ENCODE results near the gene APOBR.
"Not testable (repeated sequence)": the region's sequence is repeated elsewhere in the genome, so short reads cannot be mapped to it uniquely, and the experiment has no call there.

APOBR gene

DNA sequence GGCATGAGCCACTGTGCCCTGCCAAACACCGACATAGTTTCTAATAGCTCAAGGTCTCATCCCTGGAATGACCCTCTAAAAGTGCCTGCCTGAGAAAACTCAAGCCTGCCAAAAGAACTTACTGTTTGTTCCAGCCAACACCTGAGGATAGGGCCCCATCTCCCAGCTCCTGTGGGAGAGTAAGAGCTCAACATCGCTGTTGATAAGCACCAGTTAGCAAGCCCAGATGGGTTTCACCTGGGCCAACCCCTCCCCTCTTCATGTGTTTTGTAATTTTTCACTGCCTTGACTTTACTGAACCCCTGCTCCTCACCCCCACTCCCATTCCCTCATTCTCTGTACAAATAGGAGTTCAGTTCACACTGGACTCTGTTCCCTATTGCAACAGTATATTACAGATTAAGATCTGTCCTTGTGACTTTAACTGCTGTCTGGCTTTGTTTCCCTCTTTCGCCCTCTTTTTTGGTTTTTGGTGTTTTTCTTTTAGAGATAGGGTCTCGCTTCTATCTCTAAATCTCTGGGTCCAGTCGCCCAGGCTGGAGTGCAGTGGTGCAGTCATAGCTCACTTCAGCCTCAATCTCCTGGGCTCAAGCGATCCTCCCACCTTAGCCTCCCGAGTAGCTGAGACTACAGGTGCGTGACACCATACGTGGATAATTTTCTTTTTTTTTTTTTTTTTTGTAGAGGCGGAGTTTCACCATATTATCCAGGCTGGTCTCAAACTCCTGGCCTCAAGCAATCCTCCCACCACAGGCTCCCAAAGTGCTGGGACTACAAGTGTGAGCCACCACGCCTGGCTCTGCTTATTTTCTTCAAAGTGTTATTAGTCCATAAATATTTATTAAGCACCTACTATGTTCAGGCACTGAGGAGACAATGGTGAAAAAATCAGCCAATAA, 32.0 kb downstream of the APOBR start:
- DNase-seq (ENCODE audit: low read depth in 2 of 2): no peak

DNA sequence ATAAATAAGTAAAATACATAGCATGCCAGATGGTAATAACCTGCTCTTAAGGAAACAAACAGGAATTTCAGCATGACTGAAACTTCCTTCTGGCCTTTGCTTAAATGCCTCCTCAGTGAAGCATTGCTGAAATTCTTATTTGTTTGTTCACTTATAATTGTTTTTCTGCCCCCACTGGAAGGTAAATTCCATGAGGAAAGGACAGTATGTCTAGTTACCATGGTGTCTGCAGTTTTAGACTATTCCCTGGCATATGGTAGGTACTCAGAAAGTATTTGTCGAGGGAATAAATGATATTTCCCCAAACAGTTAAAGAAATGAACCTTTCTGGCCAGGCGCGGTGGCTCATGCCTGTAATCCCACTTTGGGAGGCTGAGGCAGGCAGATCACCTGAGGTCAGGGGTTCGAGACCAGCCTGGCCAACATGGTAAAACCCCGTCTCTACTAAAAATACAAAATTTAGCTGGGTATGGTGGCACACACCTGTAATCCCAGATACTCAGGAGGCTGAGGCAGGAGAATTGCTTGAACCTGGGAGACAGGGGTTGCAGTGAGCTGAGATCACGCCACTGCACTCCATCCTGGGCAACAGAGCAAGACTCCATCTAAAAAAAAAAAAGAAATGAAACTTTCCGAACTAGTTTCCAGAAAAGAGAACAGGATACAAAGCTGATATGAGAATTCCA, 32.8 kb downstream of the APOBR start:
- DNase-seq (ENCODE audit: low read depth in 2 of 2): not testable (repeated sequence)

DNA sequence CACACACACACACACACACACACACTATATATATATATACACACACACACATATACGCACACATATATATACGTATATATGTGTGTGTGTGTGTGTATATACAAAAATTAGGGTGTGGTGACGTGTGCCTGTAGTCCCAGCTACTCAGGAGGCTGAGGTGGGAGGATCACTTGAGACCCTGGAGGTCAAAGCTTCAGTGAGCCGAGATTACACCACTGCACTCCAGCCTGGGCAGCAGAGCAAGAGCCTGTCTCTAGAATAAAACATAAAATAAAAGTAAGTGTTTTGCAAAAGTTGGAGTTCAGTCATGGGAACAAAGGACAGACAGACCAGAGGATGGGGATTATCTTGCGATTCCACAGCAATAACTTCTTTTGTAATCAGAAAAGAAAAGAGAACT, 33.5 kb downstream of the APOBR start:
- DNase-seq (ENCODE audit: low read depth in 2 of 2): no peak

DNA sequence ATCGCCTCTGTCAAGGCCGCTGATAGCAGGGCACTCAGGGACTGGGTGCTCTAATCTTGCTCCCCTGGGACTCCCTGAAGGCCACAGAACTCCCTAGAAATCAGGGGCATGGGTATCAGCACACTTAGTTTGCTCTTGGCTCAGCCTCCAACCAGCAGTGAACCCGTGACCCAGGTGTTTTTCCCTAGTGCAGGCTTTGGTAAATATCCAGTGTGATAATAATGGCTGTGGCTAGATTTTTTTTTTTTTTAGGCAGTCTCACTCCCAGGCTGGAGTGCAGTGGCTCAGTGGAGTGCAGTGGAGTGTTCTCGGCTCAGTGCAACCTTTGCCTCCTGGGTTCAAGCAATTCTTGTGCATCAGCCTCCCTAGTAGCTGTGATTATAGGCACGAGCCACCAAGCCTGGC, 34.0 kb downstream of the APOBR start:
- no peak for DNase-seq (ENCODE audit: low read depth in 2 of 2)

DNA sequence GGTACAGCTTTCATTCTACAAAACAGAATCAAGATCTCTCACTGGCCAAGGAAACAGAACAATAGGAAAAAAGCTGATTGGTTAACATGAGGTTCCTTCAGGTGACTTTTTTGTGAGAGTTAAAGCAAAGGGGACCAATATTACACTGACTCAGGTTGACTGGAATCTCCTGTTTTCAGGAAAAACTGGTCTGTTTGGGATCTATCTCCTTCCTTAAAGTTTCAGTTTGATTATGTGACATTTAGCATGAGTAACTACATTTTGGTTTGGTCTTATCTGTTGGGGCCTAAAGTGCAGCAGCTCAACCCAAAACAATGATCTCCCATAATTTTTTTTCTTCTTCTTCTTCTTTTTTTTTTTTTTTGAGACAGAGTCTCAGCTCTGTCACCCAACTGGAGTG, 34.7 kb downstream of the APOBR start:
- DNase-seq (ENCODE audit: low read depth in 2 of 2): no peak

DNA sequence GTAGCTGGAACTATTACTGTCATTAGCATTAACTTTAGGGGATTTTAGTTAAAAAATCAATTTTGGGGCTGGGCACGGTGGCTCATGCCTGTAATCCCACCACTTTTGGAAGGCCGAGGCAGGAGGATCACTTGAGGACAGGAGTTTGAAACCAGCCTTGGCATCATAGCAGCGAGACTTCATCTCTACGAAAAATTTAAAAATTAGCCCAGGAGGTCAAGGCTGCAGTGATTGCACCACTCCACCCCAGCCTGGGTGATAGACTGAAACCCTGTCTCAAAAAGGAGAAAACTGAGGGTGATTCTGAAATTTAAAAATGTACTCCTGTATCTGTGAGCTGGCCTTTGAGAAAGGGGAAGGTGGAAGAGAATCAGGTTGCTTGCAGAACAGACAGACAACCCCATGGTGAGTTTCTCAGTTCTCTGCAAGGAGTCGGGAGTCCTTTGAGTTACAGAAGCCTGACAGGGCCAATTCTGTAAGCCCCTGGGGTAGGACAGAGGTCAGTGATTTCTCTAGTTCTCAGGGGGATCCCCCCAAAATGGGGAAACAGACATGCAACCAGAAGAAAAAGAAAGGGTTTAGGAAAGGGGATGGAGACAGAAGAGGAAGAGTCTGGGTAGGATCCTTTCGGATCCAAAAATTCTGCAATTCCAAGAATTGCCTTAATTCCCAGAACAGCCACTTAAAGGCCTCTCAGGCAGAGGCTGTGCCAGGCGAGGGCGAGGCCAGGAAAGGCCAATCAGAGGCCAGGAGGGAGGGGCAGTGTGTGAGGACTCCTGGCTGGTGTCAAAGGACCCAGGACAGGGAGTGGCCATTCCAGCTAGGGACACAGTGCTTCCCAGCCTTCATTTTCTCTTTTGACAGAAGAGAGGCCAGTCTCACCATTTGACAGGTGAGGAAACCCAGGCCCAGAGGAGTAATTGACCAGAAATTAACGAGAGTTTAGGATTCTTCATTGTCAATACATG, 37.6 kb downstream of the APOBR start:
- DNase-seq (ENCODE audit: low read depth in 2 of 2): no peak

DNA sequence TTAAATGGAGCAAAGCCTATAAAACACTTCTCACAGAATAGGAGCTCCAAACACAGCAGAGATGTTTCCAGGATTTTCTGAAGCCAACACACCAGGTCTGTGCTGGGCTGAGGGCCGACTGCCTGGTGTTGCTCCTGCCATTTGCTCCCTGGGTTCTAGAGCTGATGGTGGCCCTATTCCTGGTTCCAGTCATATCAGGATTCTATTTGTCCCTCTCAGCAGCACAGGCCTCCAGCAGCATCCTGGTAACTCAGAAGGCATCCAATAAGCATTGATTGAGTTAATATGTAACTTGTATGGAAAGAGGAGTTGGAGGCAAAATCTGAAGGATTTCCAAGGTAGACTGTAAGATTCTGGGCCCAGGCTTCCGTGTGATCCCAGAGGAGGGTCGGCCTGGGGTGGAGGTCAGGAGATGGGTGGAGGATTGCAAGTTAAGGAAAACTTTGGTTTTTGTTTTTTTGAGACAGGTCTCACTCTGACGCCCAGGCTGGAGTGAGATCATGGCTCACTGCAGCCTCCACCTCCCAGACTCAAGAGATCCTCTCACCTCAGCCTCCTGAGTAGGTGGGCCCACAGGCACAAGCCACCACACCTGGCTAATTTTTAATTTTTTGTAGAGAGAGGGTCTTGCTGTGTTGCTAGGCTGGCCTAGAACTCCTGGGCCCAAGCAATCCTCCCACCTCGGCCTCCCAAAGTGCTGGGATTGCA, 38.7 kb downstream of the APOBR start:
- no peak for DNase-seq (ENCODE audit: low read depth in 2 of 2)

DNA sequence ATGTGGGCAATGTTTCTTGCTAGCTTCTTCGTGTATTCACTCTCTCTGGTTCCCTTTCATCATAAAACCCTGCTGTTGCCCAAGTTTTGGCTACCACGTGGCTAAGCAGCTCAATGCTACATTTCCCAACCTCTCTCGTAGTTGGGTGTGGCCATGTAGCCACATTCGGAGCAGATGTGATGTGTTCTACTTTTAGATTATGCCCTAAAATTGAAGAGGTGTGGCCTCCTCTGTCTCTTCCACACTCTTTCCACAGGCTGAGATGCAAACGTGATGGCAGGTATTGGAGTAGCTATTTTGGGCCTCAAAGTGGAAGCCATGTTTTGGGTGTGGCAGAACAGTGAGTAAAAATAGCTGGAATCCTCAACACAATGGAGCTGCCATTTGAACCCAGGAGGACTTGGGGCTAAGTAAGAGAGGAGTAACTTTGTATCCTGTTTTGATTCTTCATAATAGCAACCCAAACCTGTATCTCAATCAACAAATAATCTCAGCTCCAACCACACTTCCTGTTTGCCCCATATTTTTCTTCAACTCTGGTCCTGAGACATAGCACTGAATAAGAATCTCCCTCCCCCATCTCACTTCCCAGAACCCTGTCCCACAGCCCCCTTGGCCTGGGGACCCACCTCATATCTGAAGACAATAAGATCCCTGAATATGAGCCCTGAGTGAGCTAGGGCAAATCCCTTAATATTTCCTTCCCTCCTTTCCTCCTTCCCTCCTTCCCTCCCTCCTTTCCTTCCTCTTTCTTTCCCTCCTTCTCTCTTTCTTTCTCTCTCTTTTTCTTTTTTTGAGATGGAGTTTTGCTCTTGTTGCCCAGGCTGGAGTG, 40.3 kb downstream of the APOBR start:
- DNase-seq (ENCODE audit: low read depth in 2 of 2): no peak

DNA sequence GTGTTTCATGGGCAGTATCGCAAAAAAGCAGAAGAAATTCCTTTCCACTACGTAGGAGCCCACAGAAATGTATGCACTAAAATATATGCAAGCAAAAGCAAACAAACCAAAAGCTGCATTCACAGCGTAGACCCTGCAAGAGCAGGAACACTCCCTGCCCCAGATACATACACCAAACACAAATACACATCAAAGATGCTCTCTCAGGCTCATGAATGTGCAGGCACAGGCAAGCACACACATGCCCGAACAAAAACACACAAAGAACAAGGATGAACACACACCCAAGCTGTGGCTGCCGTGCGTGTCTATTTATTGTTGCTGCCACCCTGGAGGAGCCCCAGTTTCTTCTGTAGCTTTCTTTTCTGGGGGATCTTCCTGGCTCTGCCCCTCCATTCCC, 42.6 kb downstream of the APOBR start:
- DNase-seq (ENCODE audit: low read depth in 2 of 2): no peak

DNA sequence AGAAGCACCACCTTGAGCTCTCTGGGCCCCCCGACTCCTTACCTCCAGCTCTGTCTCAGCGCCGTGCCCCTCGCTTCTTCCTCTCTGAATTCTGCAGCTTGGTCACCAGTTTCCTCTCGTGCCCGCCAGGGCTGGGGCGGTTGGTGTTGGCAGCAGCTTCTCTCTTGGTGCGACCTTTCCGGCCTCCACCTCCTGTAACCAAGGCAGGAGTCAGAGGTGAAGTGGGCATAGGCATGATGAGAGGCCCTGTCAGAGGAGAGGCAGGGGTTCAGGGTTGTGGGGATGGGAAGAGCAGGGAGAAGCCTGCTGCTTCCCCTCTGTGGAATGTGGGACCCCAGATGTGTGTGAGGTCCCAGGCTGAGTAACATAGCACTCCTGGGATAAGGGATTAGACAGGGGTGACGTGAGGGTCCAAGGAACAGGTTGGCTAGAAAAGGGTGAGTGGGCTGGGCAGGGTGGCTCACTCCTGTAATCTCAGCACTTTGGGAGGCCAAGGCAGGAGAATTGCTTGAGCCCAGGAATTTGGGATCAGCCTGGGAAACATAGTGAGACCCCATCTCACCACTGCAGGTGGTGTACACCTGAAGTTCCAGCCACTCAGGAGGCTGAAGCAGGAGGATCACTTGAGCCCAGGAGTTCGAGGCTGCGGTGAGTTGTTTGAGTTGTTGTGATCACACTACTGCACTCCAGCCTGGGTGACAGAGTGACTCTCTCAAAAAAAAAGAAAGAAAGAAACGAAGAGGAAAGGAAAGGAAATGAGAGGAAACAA, 43.7 kb downstream of the APOBR start:
- no peak for DNase-seq (ENCODE audit: low read depth in 2 of 2)

DNA sequence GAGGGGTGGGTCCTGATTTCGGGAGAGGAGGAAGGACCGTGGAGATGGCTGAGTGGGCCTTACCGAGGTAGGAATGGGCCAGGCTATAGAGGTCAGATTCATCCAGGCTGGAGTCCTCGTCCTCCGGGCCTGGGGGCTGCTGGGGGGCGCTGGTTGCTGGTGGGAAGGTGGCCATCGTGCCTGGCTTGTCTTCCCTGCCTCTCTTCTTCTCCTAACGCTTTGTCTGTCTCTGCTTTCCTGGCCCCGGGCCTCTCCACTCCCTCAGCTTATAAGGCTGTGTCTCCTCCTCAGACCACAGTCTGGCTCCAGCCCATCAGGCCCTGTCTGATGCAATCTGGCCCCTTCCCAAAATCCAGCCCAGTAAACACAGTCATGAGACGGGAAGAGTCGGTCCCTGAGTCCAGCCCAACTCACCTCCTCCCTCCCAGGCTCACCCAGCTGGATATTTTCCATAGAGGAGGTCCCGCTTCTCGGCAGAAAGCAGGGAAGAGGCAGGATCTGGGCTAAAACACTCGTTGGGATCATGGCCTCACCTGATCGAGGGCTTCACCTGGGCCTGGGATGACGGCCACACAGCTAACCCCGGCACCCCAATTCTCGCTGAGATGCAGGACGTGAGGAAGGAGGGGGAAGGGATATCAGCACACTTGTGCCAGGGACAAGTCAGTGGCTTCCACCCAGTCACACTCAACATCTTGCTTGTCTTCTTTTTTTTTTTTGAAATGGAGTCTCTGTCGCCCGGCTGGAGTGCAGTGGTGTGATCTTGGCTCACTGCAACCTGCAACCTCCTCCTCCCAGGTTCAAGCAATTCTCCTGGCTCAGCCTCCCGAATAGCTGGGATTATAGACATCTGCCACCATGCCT, 44.5 kb downstream of the APOBR start, which contains the start of gene NUPR1:
Gene NUPR1, minus strand, starts transcription at position 242 of the 864 bp plus-strand sequence. Its CDS starts 67 bp downstream, at position 175.
- DNase-seq (ENCODE audit: low read depth in 2 of 2): no peak

DNA sequence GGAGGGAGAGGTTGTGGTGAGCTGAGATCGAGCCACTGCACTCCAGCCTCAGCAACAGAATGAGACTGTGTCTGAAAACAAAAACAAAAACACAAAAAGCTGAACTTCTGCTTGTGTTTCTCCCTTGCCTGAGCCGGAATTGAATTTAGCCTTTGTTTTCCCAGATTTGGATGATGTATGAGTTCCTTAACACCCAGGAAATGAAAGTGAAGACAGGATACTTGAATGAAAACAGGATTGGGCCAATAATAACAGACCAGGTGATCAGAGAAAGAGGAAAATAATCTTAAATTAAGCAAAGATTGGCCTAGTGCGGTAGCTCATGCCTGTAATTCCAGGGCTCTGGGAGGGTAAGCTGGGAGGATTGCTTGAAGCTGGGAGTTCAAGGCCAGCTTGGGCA, 45.9 kb downstream of the APOBR start:
- DNase-seq (ENCODE audit: low read depth in 2 of 2): no peak

DNA sequence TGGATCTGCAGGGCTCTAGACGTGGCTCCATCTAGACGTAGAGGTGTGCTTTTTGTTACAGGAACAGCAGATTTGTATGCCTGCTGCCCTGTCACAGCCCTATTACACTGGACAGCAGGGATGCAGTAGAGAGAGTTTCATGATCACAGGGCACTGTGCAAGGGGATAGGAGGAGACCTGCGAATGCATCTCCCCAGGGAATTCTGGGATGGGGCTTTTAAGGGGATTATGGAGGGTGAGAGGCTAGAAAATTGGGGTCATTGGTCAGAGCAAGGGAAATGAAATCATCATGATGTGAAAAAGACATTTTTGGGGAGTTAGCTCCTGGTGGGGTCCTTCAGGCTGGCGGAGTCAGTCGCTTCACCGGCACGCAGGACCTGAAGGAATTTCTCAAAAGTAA, 48.2 kb downstream of the APOBR start:
- DNase-seq (ENCODE audit: low read depth in 2 of 2): no peak

DNA sequence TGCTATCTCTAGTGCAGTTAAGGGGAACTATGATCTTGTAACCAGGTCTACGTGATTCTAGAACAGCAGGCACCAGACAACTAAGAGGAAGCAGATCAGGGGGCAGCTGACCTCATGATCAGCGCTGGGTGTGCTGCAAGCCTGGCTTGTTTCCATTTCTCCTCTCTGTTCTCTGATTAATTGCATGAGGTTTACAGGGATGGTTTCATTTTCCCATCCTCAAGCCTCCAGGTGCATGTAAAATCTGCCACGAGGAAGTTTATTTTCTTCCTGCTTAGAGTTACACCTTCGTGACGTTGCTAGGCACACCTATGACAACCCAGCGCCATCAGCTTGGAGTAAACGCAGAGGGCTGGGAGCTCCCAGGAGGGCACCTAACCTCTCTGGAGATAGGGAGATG, 48.6 kb downstream of the APOBR start:
- DNase-seq (ENCODE audit: low read depth in 2 of 2): no peak

DNA sequence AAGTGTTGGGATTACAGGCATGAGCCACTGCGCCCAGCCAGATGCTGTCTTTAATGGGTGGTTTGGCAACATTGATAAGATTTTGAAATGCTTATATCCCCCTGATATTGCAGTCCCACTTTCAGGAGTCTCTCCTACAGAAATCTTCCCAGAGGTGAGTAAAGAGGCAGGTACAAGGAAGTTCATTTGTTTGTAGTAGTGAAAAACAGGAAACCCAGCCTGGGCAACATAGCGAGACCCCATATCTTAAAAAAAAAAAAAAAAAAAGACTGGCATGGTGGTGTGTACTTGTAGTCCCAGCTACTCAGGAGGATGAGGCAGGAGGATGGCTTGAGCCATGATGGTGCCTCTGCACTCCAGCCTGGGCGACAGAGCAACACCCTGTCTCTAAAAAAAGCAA, 50.6 kb downstream of the APOBR start:
- DNase-seq (ENCODE audit: low read depth in 2 of 2): no peak

DNA sequence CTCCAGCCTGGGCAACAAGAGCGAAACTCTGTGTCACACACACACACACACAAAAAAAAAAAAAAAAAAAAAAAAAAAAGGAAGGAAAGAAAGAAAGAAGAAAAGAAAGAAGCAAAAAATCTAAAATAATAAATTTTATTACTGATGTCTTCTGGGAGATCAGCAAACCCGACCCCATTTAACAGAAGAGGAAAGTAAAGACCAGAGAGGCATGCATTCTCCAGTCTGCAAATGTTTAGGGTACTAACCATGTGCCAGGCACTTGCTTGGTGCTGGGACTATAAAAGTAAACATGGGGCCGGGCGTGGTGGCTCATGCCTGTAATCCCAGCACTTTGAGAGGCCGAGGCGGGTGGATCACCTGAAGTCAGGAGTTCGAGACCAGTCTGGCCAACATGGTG, 51.5 kb downstream of the APOBR start:
- not testable (repeated sequence) for DNase-seq (ENCODE audit: low read depth in 2 of 2)

DNA sequence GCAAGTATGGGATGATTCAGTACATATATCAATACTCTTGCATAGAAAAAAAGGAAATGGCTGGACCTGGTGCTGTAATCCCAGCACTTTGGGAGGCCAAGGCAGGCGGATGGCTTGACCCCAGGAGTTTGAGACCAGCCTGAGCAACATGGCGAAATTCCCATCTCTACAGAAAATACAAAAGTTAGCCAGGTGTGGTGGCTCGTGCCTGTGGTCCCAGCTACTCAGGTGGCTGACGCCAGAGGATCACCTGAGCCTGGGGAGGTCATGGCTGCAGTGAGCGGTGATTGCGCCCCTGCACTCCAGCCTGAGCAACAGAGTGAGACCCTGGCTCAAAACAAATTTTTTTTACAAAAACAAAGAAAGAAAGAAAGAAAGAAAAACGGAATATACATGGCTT, 52.2 kb downstream of the APOBR start:
- no peak for DNase-seq (ENCODE audit: low read depth in 2 of 2)

DNA sequence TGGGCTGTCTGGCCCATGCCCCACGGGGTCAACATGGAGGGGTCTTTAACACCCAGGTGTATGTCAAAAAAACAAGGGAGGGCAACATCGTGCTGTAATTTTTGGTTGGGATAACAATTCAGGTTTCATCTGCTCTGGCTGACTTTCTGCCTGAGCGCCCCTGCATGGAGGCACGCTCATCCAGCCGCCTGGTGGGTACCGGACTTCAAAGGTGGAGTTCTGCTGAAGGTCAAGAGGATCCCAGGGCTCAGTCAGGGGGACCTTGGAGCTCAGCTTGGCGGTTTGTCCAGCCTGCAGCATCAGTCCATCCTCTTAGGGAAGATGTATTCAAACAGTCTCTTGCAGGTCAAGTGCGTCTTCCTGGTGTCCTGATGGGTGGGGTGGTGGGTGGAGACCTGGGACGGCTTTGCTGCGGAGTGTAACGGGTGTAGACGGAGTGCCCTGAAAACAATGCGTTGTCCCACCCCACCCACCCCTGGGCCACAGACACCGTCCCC, 53.9 kb downstream of the APOBR start:
- no peak for DNase-seq (ENCODE audit: low read depth in 2 of 2)

Data from activated CD4-positive, alpha-beta T cell treated with anti-CD3 and anti-CD28 coated beads for 24 hours (primary cell).